ENCODE measurements around the gene MYH9. TPM values are rescaled to one million over a fixed set of nuclear protein-coding genes. Genes with fewer than 3 reads are reported as not detected.

Gene MYH9
- total RNA-seq, 2 donors from 2014 or later, result 125 to 229 TPM

DNA sequence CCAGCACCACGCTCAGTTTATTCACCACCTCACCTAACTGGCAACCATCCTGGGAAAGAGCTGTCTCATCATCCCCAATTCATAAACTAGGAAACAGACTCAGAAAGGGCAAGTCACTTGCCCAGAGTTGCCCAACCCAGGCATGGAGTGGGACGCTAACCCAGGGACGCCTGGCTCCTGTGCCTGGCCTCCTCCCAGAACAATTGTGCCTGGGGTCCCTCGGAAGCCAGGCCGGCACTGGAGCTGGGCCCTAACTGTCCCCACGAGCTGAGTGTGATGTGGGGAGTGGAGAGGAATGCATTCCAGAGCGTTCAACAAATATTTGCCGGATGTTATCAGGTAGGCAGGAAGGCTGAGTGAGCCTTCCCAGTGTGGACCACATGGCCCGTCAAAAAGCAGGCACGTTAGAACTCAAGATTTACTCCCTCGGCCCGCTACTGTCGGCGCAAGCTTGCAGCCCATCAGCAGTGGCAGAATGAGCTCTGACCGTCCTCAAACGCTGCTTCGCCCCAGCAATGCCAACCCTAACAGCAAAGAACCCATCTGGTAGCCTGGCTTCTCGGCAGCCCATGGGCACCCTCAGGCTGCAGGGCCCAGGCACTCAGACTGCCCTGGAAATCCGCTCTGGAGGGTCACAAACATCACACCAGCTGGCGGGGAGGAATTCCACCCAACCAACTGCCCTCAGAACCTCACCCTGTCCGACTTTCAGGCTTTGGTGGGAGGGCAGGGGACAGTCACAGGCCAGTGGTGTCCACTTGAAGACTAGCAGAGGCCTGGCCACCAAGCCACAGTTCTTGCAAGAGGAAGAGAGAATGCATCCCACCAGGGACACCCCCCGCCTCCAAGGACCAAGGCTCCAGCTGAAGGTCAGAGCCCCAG lies 35.6 kb downstream of the MYH9 start:
- Histone ChIP-seq H3K27ac (peak overlapping the region; percentile 85 to 87), H3K4me1 (peaks cover 0 to 96% of the 10 kb centered on the region in 2 donors), H3K36me3 (peaks cover 24% of the 10 kb centered on the region), H3K27me3 (no peaks in the 10 kb centered on the region), H3K9me3 (no peaks in the 10 kb centered on the region), H3K4me3 (peak overlapping the region in 1 of 2 donors; percentile 13)
- no peak for DNase-seq (ENCODE audit: low spot score)
- TF ChIP-seq, protein P1, sequence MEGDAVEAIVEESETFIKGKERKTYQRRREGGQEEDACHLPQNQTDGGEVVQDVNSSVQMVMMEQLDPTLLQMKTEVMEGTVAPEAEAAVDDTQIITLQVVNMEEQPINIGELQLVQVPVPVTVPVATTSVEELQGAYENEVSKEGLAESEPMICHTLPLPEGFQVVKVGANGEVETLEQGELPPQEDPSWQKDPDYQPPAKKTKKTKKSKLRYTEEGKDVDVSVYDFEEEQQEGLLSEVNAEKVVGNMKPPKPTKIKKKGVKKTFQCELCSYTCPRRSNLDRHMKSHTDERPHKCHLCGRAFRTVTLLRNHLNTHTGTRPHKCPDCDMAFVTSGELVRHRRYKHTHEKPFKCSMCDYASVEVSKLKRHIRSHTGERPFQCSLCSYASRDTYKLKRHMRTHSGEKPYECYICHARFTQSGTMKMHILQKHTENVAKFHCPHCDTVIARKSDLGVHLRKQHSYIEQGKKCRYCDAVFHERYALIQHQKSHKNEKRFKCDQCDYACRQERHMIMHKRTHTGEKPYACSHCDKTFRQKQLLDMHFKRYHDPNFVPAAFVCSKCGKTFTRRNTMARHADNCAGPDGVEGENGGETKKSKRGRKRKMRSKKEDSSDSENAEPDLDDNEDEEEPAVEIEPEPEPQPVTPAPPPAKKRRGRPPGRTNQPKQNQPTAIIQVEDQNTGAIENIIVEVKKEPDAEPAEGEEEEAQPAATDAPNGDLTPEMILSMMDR (IDR thresholded peaks at IDR 0.05), result no peak

DNA sequence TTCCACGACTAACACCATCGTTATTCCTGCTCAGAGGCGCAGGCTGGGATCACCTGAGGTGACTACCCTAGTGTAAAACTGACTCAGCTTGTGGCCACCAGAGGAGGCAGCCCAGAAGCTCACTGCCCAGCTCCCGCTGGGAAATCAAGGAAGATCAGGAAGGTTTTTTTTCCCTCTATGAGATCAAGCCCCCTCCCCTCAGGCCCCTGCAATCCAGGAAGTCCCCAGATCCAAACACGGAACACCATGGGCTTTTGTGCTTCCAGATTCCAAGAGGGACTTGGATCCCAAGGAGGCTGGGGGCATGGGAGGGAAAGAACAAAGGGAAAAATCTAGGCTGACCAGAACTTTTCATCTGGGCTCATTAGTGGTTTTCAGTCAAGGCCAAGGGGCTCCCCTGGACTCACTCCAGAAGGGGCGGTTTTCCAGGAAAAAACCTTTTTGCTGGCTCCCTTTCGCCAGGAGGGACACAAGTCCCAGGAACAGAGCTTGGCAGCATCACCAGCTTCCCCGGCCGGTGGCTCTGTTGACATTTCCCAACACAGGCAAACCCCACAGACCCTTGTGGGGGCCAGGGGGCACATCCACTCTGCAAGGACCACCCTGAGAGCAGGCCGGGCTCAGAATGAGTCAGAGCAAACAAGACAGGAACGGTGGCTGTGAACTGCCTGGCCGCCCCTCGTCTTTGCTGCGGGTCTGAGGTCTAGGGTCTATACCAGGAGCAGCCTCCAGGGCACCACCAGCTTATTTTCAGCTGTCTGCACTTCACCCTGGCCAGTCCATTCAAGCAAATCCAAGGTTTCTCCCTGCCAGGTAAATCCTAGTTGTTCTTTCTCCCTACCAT lies 36.8 kb downstream of the MYH9 start:
- TF ChIP-seq, protein P1 (IDR thresholded peaks at IDR 0.05), result no peak
- no peaks in the 10 kb centered on the region for H3K27me3 ChIP-seq
- DNase-seq (ENCODE audit: low spot score), result no peak
- no peaks in the 10 kb centered on the region for H3K9me3 ChIP-seq
- H3K36me3 ChIP-seq, result peaks cover 28% of the 10 kb centered on the region
- peak overlapping the region in 1 of 2 donors; percentile 13 for H3K4me3 ChIP-seq
- H3K27ac ChIP-seq, result peak overlapping the region; percentile 85 to 87
- H3K4me1 ChIP-seq, result peaks cover 0 to 96% of the 10 kb centered on the region in 2 donors

DNA sequence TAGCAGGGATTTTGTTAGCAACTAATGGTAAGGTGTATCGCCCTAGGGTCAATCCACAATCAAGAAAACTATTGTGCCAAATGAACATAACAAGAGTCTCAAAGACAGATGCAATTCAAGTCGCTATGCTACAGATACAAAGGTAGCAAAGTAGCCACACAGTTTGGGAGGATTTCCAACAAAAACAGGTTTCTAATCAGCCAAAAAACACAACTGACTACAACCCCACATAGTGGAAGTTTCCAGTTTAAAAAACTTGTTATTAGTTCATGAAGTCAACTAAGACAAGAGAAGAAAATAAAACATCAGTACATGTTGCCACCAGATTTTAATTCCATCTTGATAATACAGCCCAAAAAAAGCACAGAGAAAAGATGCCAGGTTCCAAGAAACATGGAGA lies 38.0 kb downstream of the MYH9 start:
- Histone ChIP-seq H3K36me3 (peaks cover 40% of the 10 kb centered on the region), H3K4me1 (peaks cover 0 to 95% of the 10 kb centered on the region in 2 donors), H3K27ac (peak overlapping the region; percentile 85 to 87), H3K9me3 (no peaks in the 10 kb centered on the region), H3K27me3 (no peaks in the 10 kb centered on the region), H3K4me3 (no peak overlapping the region)
- TF ChIP-seq, protein P1 (IDR thresholded peaks at IDR 0.05), result no peak
- DNase-seq (ENCODE audit: low spot score), result no peak

GRCh38 chr22:36348760-36349159 lies 39.0 kb downstream of the MYH9 start:
- H3K9me3 ChIP-seq, result no peaks in the 10 kb centered on the region
- peaks cover 50% of the 10 kb centered on the region for H3K36me3 ChIP-seq
- H3K27me3 ChIP-seq, result no peaks in the 10 kb centered on the region
- no peak for DNase-seq (ENCODE audit: low spot score)
- no peak overlapping the region for H3K4me3 ChIP-seq
- TF ChIP-seq, protein P1 (IDR thresholded peaks at IDR 0.05), result no peak
- H3K27ac ChIP-seq, result peak overlapping the region; percentile 85 to 87
- H3K4me1 ChIP-seq, result peaks cover 0 to 95% of the 10 kb centered on the region in 2 donors

DNA sequence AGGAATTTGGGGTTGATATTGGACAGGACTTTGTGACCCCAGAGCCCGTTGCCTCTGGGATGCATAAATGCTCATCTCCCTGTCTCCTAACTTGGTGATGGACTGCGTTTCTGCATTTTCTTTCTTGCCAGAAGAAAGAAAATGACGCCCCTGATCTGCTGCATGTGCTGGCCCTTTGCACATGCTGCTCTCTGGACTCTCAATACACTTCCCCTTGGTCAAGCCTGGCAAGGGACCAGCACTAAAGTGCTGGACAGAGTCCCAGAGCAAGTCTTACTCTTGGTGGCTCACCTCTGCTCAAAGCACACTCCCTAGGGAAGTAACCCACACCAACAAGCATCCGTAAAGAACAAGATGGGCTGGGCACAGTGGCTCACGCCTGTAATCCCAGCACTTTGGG lies 40.7 kb downstream of the MYH9 start:
- Histone ChIP-seq H3K36me3 (peaks cover 65% of the 10 kb centered on the region), H3K4me3 (no peak overlapping the region), H3K4me1 (peaks cover 0 to 95% of the 10 kb centered on the region in 2 donors), H3K27me3 (no peaks in the 10 kb centered on the region), H3K27ac (peak overlapping the region; percentile 52 to 68), H3K9me3 (no peaks in the 10 kb centered on the region)
- TF ChIP-seq, protein P1 (IDR thresholded peaks at IDR 0.05), result no peak
- DNase-seq (ENCODE audit: low spot score), result no peak

Measured in right atrium auricular region (tissue), 2 donors.